HG02759 (cell line): Measurements from ENCODE around the gene MRPS22.

Experiments used
- ATAC-seq: cut with Tn5 transposase; IDR thresholded peaks from one replicate; pipeline ENCODE4 v1.9.1; 2021; ENCODE audit warnings: mild to moderate bottlenecking, moderate library complexity; ENCODE audit not compliant: unreplicated experiment

The MRPS22 gene

GRCh38 chr3:139311557-139311956 is 32.3 kb upstream of the MRPS22 start:
- ATAC-seq = no peak

GRCh38 chr3:139312416-139312815 is 31.4 kb upstream of the MRPS22 start:
- ATAC-seq = no peak

GRCh38 chr3:139312959-139313358 is 30.9 kb upstream of the MRPS22 start:
- ATAC-seq = no peak

GRCh38 chr3:139313921-139314320 is 29.9 kb upstream of the MRPS22 start:
- no peak for ATAC-seq

GRCh38 chr3:139317215-139317614 is 26.6 kb upstream of the MRPS22 start:
- ATAC-seq = no peak

- ATAC-seq = no peak
Observed at GRCh38 chr3:139317660-139318430, 26.0 kb upstream of the MRPS22 start.

GRCh38 chr3:139318431-139318816 is 25.4 kb upstream of the MRPS22 start:
- ATAC-seq = no peak

GRCh38 chr3:139318826-139319225 is 25.0 kb upstream of the MRPS22 start:
- ATAC-seq = no peak

- no peak for ATAC-seq
Observed at GRCh38 chr3:139319428-139320402, 24.1 kb upstream of the MRPS22 start.

GRCh38 chr3:139320551-139321309 is 23.1 kb upstream of the MRPS22 start:
- ATAC-seq = no peak

GRCh38 chr3:139322346-139322745 is 21.5 kb upstream of the MRPS22 start:
- ATAC-seq = no peak

GRCh38 chr3:139323146-139323545 is 20.7 kb upstream of the MRPS22 start:
- no peak for ATAC-seq

GRCh38 chr3:139324456-139324855 is 19.4 kb upstream of the MRPS22 start:
- ATAC-seq = no peak

GRCh38 chr3:139325551-139325950 is 18.3 kb upstream of the MRPS22 start:
- no peak for ATAC-seq

GRCh38 chr3:139326131-139326530 is 17.7 kb upstream of the MRPS22 start:
- ATAC-seq = no peak

GRCh38 chr3:139326707-139327106 is 17.1 kb upstream of the MRPS22 start:
- ATAC-seq = no peak

- no peak for ATAC-seq
Observed at GRCh38 chr3:139327231-139327630, 16.6 kb upstream of the MRPS22 start.

GRCh38 chr3:139327861-139328260 is 16.0 kb upstream of the MRPS22 start:
- ATAC-seq = no peak

- no peak for ATAC-seq
Observed at GRCh38 chr3:139328356-139328755, 15.5 kb upstream of the MRPS22 start.

- ATAC-seq = peak; percentile 98
Observed at GRCh38 chr3:139329364-139329850, 14.4 kb upstream of the MRPS22 start.

- ATAC-seq = no peak
Observed at GRCh38 chr3:139332092-139332491, 11.7 kb upstream of the MRPS22 start.
